ENCODE results near the gene SLC9A3. TPM values are rescaled to one million over a fixed set of nuclear protein-coding genes. Genes with fewer than 3 reads are reported as not detected.

SLC9A3 gene
- total RNA-seq, 4 donors from 2014 or later = 4.8 to 701 (median 183) TPM

GRCh38 chr5:479566-480319 lies 44.5 kb downstream of the SLC9A3 start:
- H3K27me3 ChIP-seq = peaks cover 90% of the 10 kb centered on the region
- no peak for TF ChIP-seq CTCF (IDR thresholded peaks at IDR 0.05)
- no peak for TF ChIP-seq EP300 (IDR thresholded peaks at IDR 0.05; ENCODE audit: low read depth)
- no peak for TF ChIP-seq POLR2AphosphoS5 (IDR thresholded peaks at IDR 0.05)
- no peak for TF ChIP-seq POLR2A (IDR thresholded peaks at IDR 0.05)
- in situ Hi-C loops (cut with MboI; ENCODE audit: low pct_ligation_motif_present in 1 of 4, low pct_unique_long_range_greater_than_20kb in 1 of 4, low sequenced_read_pairs in 3 of 4) = no loop called here
- peaks cover 4 to 10% (median 7%) of the 10 kb centered on the region in 4 donors for H3K4me1 ChIP-seq
- no peak for DNase-seq
- H3K27ac ChIP-seq = no peak overlapping the region
- intact Hi-C loops (cut with DNase I; ENCODE audit: low total_unique reads) = loop anchor here (5.0 kb wide), 1 partner anchor 1313 kb away; no protein-coding TSS in a partner anchor
- whole genome bisulfite sequencing, 2 donors (ENCODE audit: low coverage in 1 of 2) = 77% methylated on average over 34 of the region's 34 CpGs; no CpG with 5 or more reads in 1 of the 2 donors
- H3K9me3 ChIP-seq = no peaks in the 10 kb centered on the region
- no peaks in the 10 kb centered on the region for H3K36me3 ChIP-seq
- no peak overlapping the region for H3K4me3 ChIP-seq

- Histone ChIP-seq H3K4me3 (no peak overlapping the region), H3K27ac (no peak overlapping the region), H3K27me3 (peaks cover 89% of the 10 kb centered on the region), H3K9me3 (no peaks in the 10 kb centered on the region), H3K36me3 (no peaks in the 10 kb centered on the region), H3K4me1 (peaks cover 6 to 12% (median 10%) of the 10 kb centered on the region in 4 donors)
- intact Hi-C loops (cut with DNase I; ENCODE audit: low total_unique reads) = no loop called here
- no peak for TF ChIP-seq EP300 (IDR thresholded peaks at IDR 0.05; ENCODE audit: low read depth)
- no peak for TF ChIP-seq POLR2AphosphoS5 (IDR thresholded peaks at IDR 0.05)
- no peak for TF ChIP-seq CTCF (IDR thresholded peaks at IDR 0.05)
- TF ChIP-seq POLR2A (IDR thresholded peaks at IDR 0.05) = no peak
- in situ Hi-C loops (cut with MboI; ENCODE audit: low pct_ligation_motif_present in 1 of 4, low pct_unique_long_range_greater_than_20kb in 1 of 4, low sequenced_read_pairs in 3 of 4) = no loop called here
- no peak for DNase-seq
- 77% methylated on average over 7 of the region's 18 CpGs; no CpG with 5 or more reads in 1 of the 2 donors for WGBS, 2 donors (ENCODE audit: low coverage in 1 of 2)
Measured at GRCh38 chr5:478982-479535, 45.2 kb downstream of the SLC9A3 start.

- Histone ChIP-seq H3K4me1 (peaks cover 8 to 16% (median 12%) of the 10 kb centered on the region in 4 donors), H3K27me3 (peaks cover 84% of the 10 kb centered on the region), H3K27ac (no peak overlapping the region), H3K36me3 (no peaks in the 10 kb centered on the region), H3K4me3 (no peak overlapping the region), H3K9me3 (no peaks in the 10 kb centered on the region)
- 35% methylated on average over 14 of the region's 18 CpGs; no CpG with 5 or more reads in 1 of the 2 donors for WGBS, 2 donors (ENCODE audit: low coverage in 1 of 2)
- TF ChIP-seq EP300 (IDR thresholded peaks at IDR 0.05; ENCODE audit: low read depth) = no peak
- TF ChIP-seq POLR2AphosphoS5 (IDR thresholded peaks at IDR 0.05) = no peak
- no peak for TF ChIP-seq CTCF (IDR thresholded peaks at IDR 0.05)
- TF ChIP-seq POLR2A (IDR thresholded peaks at IDR 0.05) = no peak
- intact Hi-C loops (cut with DNase I; ENCODE audit: low total_unique reads) = no loop called here
- DNase-seq = no peak
- in situ Hi-C loops (cut with MboI; ENCODE audit: low pct_ligation_motif_present in 1 of 4, low pct_unique_long_range_greater_than_20kb in 1 of 4, low sequenced_read_pairs in 3 of 4) = no loop called here
Measured at GRCh38 chr5:478369-478981, 45.8 kb downstream of the SLC9A3 start.

- Histone ChIP-seq H3K4me1 (peaks cover 8 to 16% (median 12%) of the 10 kb centered on the region in 4 donors), H3K9me3 (no peaks in the 10 kb centered on the region), H3K27me3 (peaks cover 78% of the 10 kb centered on the region), H3K27ac (no peak overlapping the region), H3K4me3 (no peak overlapping the region), H3K36me3 (no peaks in the 10 kb centered on the region)
- intact Hi-C loops (cut with DNase I; ENCODE audit: low total_unique reads) (no loop called here), in situ Hi-C loops (cut with MboI; ENCODE audit: low pct_ligation_motif_present in 1 of 4, low pct_unique_long_range_greater_than_20kb in 1 of 4, low sequenced_read_pairs in 3 of 4) (no loop called here)
- WGBS, 2 donors (ENCODE audit: low coverage in 1 of 2) = 78% methylated on average over 12 of the region's 13 CpGs; no CpG with 5 or more reads in 1 of the 2 donors
- DNase-seq = no peak
- TF ChIP-seq EP300 (IDR thresholded peaks at IDR 0.05; ENCODE audit: low read depth) (no peak), POLR2A (IDR thresholded peaks at IDR 0.05) (no peak), CTCF (IDR thresholded peaks at IDR 0.05) (no peak), POLR2AphosphoS5 (IDR thresholded peaks at IDR 0.05) (no peak)
Measured at GRCh38 chr5:477871-478270, 46.4 kb downstream of the SLC9A3 start.

All from transverse colon (tissue), 4 donors.